ENCODE measurements around the gene APRT. TPM values are rescaled to one million over a fixed set of nuclear protein-coding genes. Genes with fewer than 3 reads are reported as not detected.

APRT gene
- total RNA-seq, 1 donor from 2014 or later, result 116 TPM

DNA sequence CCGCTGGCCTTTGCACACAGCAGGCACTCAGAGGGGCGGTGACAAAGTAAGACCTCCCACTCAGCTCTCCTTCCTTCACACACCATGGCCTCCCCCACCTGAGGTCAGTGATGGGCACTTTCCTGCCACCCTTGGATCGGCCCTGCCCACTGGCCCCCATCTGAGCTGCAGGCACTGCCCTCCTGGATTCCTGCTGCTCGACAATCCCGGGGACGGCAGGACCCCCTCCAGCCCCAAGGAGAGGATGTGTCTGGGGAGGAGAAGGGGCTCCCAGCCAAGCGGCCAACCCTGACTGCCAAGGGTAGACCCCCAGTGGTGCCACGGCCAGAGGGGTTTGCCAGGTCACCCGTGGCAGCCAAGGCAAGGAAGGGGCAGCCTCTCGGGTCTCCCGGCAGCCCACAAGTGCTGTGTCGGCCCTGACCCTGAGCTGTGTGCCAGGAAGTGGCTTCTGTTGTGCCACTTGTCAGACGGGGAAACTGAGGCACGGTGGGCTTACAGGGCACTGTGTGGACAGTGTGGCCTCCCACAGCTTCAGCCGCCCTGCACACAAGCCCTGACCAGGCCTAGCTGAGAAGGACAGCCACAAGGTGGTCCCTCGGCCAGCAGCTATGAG, 49.4 kb downstream of the APRT start:
- no peak overlapping the region for H3K4me3 Mint-ChIP-seq
- H3K36me3 Mint-ChIP-seq (ENCODE audit: low read depth), result no peaks in the 10 kb centered on the region
- H3K27me3 Mint-ChIP-seq (ENCODE audit: low read depth), result no peaks in the 10 kb centered on the region
- H3K9me3 Mint-ChIP-seq, result no peaks in the 10 kb centered on the region
- TF ChIP-seq, protein P1, sequence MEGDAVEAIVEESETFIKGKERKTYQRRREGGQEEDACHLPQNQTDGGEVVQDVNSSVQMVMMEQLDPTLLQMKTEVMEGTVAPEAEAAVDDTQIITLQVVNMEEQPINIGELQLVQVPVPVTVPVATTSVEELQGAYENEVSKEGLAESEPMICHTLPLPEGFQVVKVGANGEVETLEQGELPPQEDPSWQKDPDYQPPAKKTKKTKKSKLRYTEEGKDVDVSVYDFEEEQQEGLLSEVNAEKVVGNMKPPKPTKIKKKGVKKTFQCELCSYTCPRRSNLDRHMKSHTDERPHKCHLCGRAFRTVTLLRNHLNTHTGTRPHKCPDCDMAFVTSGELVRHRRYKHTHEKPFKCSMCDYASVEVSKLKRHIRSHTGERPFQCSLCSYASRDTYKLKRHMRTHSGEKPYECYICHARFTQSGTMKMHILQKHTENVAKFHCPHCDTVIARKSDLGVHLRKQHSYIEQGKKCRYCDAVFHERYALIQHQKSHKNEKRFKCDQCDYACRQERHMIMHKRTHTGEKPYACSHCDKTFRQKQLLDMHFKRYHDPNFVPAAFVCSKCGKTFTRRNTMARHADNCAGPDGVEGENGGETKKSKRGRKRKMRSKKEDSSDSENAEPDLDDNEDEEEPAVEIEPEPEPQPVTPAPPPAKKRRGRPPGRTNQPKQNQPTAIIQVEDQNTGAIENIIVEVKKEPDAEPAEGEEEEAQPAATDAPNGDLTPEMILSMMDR (conservative IDR thresholded peaks at IDR 0.05), result no peak
- DNase-seq (ENCODE audit: low read depth, low spot score), result no peak
- H3K27ac Mint-ChIP-seq (ENCODE audit: unreplicated experiment), result no peak overlapping the region
- H3K4me1 Mint-ChIP-seq, result peaks cover 19% of the 10 kb centered on the region

DNA sequence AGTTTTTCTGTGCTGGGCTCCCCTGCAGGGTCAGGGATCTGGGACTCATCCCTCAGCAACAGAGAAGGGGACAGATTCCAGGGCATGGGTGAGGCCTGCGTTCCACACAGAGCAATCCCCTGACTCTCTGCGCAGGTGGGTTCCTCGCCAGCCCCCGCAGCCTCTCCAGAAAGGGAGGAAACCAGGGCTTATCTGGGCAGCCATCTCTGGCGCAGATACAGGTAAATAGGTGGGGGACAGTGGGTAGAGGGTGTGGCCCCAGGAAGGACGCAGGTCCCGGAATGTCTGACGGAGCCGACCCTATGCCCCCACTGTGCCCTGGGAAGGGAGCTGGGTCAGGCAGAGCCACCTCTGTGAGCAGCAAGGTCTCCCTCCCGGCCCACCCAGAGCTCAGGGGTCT, 49.9 kb downstream of the APRT start:
- Mint-ChIP-seq H3K27ac (ENCODE audit: unreplicated experiment) (no peak overlapping the region), H3K27me3 (ENCODE audit: low read depth) (no peaks in the 10 kb centered on the region), H3K4me3 (no peak overlapping the region), H3K4me1 (peaks cover 19% of the 10 kb centered on the region), H3K9me3 (no peaks in the 10 kb centered on the region), H3K36me3 (ENCODE audit: low read depth) (no peaks in the 10 kb centered on the region)
- TF ChIP-seq, protein P1 (conservative IDR thresholded peaks at IDR 0.05), result no peak
- no peak for DNase-seq (ENCODE audit: low read depth, low spot score)

DNA sequence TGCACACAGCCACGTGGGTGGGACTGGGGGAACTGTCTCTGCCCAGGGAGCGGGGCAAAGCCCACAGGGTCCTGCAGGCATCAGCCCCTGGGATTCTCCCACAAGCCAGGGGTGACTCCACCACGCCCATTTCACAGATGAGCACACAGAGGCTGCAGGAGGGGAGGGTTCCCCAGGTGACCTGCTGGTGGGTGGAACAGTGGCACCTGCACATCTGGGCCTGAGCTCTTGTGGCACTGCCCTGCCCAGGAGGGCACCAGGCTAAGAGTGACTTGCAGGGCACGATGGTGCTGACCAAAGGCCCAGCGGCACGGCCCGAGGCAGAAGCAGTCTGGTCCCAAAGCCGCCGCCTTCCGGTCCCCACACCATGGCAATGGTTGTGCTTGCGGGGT, 50.6 kb downstream of the APRT start:
- DNase-seq (ENCODE audit: low read depth, low spot score), result no peak
- Mint-ChIP-seq H3K4me3 (no peak overlapping the region), H3K27me3 (ENCODE audit: low read depth) (no peaks in the 10 kb centered on the region), H3K9me3 (no peaks in the 10 kb centered on the region), H3K36me3 (ENCODE audit: low read depth) (no peaks in the 10 kb centered on the region), H3K27ac (ENCODE audit: unreplicated experiment) (no peak overlapping the region), H3K4me1 (peaks cover 19% of the 10 kb centered on the region)
- TF ChIP-seq, protein P1 (conservative IDR thresholded peaks at IDR 0.05), result no peak

DNA sequence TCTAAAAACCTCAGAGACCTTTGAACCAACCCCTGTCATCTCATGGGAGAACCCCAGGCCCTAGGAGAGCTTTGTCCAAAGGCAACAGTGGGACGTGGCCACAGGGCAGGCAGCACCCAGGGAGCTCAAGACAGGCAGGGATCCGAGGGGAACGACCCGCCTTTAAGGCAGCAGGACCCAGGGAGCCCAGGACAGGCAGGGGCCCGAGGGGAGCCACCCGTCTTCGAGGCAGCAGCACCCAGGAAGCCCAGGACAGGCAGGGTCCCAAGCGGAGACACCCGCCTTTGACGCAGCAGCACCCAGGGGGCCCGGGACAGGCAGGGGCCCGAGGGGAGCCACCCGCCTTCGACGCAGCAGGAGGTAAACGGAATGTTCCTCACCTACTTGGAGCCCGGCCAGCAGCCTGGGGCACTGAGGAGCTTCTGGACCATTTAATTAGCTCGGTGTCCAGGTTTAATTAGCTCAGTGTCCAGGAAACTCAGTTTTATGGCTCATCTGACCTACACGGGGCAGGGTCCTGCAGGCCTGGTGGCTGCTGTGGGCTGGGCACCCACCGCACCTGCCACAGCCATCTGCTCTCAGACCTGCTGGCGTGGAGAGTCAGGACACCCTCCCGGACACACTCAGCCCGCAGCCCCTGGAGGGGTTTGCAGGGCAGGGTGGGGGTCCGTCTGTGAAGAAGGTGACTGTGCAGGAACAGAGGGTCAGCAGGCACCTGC, 51.1 kb downstream of the APRT start:
- Mint-ChIP-seq H3K27ac (ENCODE audit: unreplicated experiment) (no peak overlapping the region), H3K36me3 (ENCODE audit: low read depth) (no peaks in the 10 kb centered on the region), H3K9me3 (no peaks in the 10 kb centered on the region), H3K27me3 (ENCODE audit: low read depth) (no peaks in the 10 kb centered on the region), H3K4me3 (no peak overlapping the region), H3K4me1 (peaks cover 19% of the 10 kb centered on the region)
- DNase-seq (ENCODE audit: low read depth, low spot score), result no peak
- TF ChIP-seq, protein P1 (conservative IDR thresholded peaks at IDR 0.05), result no peak

DNA sequence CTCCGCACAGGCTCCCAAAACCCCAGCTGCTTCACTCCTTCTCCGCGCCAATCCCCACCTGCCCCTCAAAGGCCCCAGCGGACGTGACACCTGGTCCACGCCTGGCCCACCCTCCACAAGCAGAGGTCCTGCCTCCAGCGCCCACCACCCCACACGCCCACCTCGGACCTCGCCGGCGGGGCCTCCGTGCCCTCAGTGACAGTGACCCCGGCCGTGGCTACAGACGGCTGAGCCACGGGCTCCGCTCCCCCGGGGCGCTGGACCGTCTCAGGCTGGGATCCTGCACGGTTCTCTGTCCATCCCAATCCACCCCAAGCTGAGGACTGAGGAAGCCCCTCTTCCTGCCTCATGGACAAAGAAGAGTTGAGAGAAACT, 51.8 kb downstream of the APRT start:
- Mint-ChIP-seq H3K4me1 (peaks cover 24% of the 10 kb centered on the region), H3K27ac (ENCODE audit: unreplicated experiment) (no peak overlapping the region), H3K27me3 (ENCODE audit: low read depth) (no peaks in the 10 kb centered on the region), H3K9me3 (no peaks in the 10 kb centered on the region), H3K4me3 (no peak overlapping the region), H3K36me3 (ENCODE audit: low read depth) (no peaks in the 10 kb centered on the region)
- no peak for DNase-seq (ENCODE audit: low read depth, low spot score)
- TF ChIP-seq, protein P1 (conservative IDR thresholded peaks at IDR 0.05), result no peak

Other genes with a start within 250 kb of the APRT start
- gene ZC3H18, start 241.5 kb downstream of the APRT start, total RNA-seq, result 88.5 and 90.4 TPM in 2 replicates
- 0.23 TPM in 1 of 2 replicates, not detected in the other for gene IL17C, start 173.4 kb downstream of the APRT start, total RNA-seq
- gene CYBA, start 160.9 kb downstream of the APRT start, total RNA-seq, result 22.0 and 22.3 TPM in 2 replicates
- 171 and 196 TPM in 2 replicates for gene MVD, start 148.8 kb downstream of the APRT start, total RNA-seq
- not detected in 2 replicates for gene SNAI3, start 125.4 kb downstream of the APRT start, total RNA-seq
- gene RNF166, start 105.5 kb downstream of the APRT start, total RNA-seq, result 30.7 and 31.3 TPM in 2 replicates
- gene CTU2, start 105.4 kb downstream of the APRT start, total RNA-seq, result 27.4 and 32.1 TPM in 2 replicates
- 17.8 and 20.7 TPM in 2 replicates for gene PIEZO1, start 26.7 kb downstream of the APRT start, total RNA-seq
- gene CDT1, start 8.1 kb downstream of the APRT start, total RNA-seq, result 79.6 and 79.9 TPM in 2 replicates
- 19.7 and 20.1 TPM in 2 replicates for gene GALNS, start 45.0 kb upstream of the APRT start, total RNA-seq
- 89.8 and 95.1 TPM in 2 replicates for gene TRAPPC2L, start 45.2 kb upstream of the APRT start, total RNA-seq
- not detected in 2 replicates for gene PABPN1L, start 54.7 kb upstream of the APRT start, total RNA-seq
- gene CBFA2T3, start 165.3 kb upstream of the APRT start, total RNA-seq, result 3.6 and 4.6 TPM in 2 replicates

Data from neural crest cell (in vitro differentiated cells).